ENCODE measurements around the gene SLC17A8. TPM values are rescaled to one million over a fixed set of nuclear protein-coding genes. Genes with fewer than 3 reads are reported as not detected.

The SLC17A8 gene
- polyA plus RNA-seq, 1 donor (not counting 4 experiments of a cell fraction or from before 2014, with no cell fraction given), result not detected

DNA sequence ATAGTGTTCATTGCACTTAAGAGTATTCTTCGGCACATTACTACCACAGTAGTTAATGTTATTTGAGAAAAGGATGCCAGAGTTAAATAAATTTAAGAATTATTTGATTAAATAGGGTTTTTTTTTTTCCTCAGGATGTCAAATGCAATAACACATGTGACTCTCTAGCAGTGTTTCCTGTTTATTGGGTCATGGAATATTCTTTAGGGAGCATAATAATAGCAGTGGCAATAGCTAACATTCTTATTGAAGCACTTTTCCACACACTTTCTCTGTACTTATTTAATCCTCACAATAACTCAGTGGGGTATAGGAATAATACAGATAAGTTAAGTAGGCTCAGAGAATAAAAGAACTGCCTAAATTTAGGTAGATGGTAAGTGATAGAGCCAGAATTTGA lies 45.6 kb upstream of the SLC17A8 start:
- TF ChIP-seq, protein P1, sequence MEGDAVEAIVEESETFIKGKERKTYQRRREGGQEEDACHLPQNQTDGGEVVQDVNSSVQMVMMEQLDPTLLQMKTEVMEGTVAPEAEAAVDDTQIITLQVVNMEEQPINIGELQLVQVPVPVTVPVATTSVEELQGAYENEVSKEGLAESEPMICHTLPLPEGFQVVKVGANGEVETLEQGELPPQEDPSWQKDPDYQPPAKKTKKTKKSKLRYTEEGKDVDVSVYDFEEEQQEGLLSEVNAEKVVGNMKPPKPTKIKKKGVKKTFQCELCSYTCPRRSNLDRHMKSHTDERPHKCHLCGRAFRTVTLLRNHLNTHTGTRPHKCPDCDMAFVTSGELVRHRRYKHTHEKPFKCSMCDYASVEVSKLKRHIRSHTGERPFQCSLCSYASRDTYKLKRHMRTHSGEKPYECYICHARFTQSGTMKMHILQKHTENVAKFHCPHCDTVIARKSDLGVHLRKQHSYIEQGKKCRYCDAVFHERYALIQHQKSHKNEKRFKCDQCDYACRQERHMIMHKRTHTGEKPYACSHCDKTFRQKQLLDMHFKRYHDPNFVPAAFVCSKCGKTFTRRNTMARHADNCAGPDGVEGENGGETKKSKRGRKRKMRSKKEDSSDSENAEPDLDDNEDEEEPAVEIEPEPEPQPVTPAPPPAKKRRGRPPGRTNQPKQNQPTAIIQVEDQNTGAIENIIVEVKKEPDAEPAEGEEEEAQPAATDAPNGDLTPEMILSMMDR (optimal IDR thresholded peaks at IDR 0.05 in 1 of 3, IDR thresholded peaks at IDR 0.05 in 1 of 3, conservative IDR thresholded peaks at IDR 0.05 in 1 of 3; ENCODE audit: extremely low read depth in 1 of 3, insufficient read depth in 2 of 3, low read length in 3 of 3), result no peak
- TF ChIP-seq EZH2 (IDR thresholded peaks at IDR 0.05; ENCODE audit: low read length), result no peak
- Histone ChIP-seq H3K4me2 (ENCODE audit: control insufficient read depth, extremely low read depth, insufficient read depth, low read depth, low read length) (no peak overlapping the region), H3K79me2 (ENCODE audit: control insufficient read depth, insufficient read depth, low read length) (no peaks in the 10 kb centered on the region), H3K9me1 (ENCODE audit: control insufficient read depth, extremely low read depth, insufficient read depth, low read length) (no peaks in the 10 kb centered on the region), H3K9ac (ENCODE audit: control insufficient read depth, extremely low read depth, insufficient read depth, low read length) (no peak overlapping the region), H3K4me1 (ENCODE audit: control insufficient read depth, extremely low read depth, insufficient read depth, low read length) (no peaks in the 10 kb centered on the region), H3K27ac (ENCODE audit: control insufficient read depth, insufficient read depth, low read length) (no peak overlapping the region), H3K36me3 (ENCODE audit: control insufficient read depth in 2 of 2, extremely low read depth in 1 of 2, insufficient read depth in 2 of 2, low read length in 2 of 2) (peaks cover 6 to 8% of the 10 kb centered on the region in 2 experiments), H3K9me3 (ENCODE audit: control insufficient read depth, low read depth, low read length) (no peaks in the 10 kb centered on the region), H3K27me3 (ENCODE audit: control insufficient read depth, extremely low read depth, insufficient read depth, low read length) (no peaks in the 10 kb centered on the region), H2AFZ (ENCODE audit: control insufficient read depth, low read length) (no peak overlapping the region), H3K4me3 (ENCODE audit: control insufficient read depth in 2 of 3, extremely low read depth in 1 of 3, insufficient read depth in 2 of 3, low read depth in 1 of 3, low read length in 3 of 3) (no peak overlapping the region), H4K20me1 (ENCODE audit: control insufficient read depth, extremely low read depth, insufficient read depth, low read length) (no peaks in the 10 kb centered on the region)
- dilution Hi-C loops (cut with MboI; ENCODE audit: extremely low pct_ligation_motif_present, low sequenced_read_pairs), result no loop called here
- DNase-seq (ENCODE audit: low read depth, low spot score) (no peak), FAIRE-seq (no peak)

- TF ChIP-seq EZH2 (IDR thresholded peaks at IDR 0.05; ENCODE audit: low read length), result no peak
- TF ChIP-seq, protein P1 (optimal IDR thresholded peaks at IDR 0.05 in 1 of 3, IDR thresholded peaks at IDR 0.05 in 1 of 3, conservative IDR thresholded peaks at IDR 0.05 in 1 of 3; ENCODE audit: extremely low read depth in 1 of 3, insufficient read depth in 2 of 3, low read length in 3 of 3), result no peak
- H3K4me2 ChIP-seq (ENCODE audit: control insufficient read depth, extremely low read depth, insufficient read depth, low read depth, low read length), result no peak overlapping the region
- H3K27ac ChIP-seq (ENCODE audit: control insufficient read depth, insufficient read depth, low read length), result no peak overlapping the region
- H3K9me3 ChIP-seq (ENCODE audit: control insufficient read depth, low read depth, low read length), result no peaks in the 10 kb centered on the region
- H3K36me3 ChIP-seq (ENCODE audit: control insufficient read depth in 2 of 2, extremely low read depth in 1 of 2, insufficient read depth in 2 of 2, low read length in 2 of 2), result peaks cover 6 to 12% of the 10 kb centered on the region in 2 experiments
- dilution Hi-C loops (cut with MboI; ENCODE audit: extremely low pct_ligation_motif_present, low sequenced_read_pairs), result no loop called here
- H3K4me1 ChIP-seq (ENCODE audit: control insufficient read depth, extremely low read depth, insufficient read depth, low read length), result no peaks in the 10 kb centered on the region
- H2AFZ ChIP-seq (ENCODE audit: control insufficient read depth, low read length), result no peak overlapping the region
- no peak for DNase-seq (ENCODE audit: low read depth, low spot score)
- no peaks in the 10 kb centered on the region for H3K79me2 ChIP-seq (ENCODE audit: control insufficient read depth, insufficient read depth, low read length)
- peak; percentile 32 for FAIRE-seq
- no peak overlapping the region for H3K9ac ChIP-seq (ENCODE audit: control insufficient read depth, extremely low read depth, insufficient read depth, low read length)
- H3K4me3 ChIP-seq (ENCODE audit: control insufficient read depth in 2 of 3, extremely low read depth in 1 of 3, insufficient read depth in 2 of 3, low read depth in 1 of 3, low read length in 3 of 3), result no peak overlapping the region
- no peaks in the 10 kb centered on the region for H3K9me1 ChIP-seq (ENCODE audit: control insufficient read depth, extremely low read depth, insufficient read depth, low read length)
- no peaks in the 10 kb centered on the region for H3K27me3 ChIP-seq (ENCODE audit: control insufficient read depth, extremely low read depth, insufficient read depth, low read length)
- H4K20me1 ChIP-seq (ENCODE audit: control insufficient read depth, extremely low read depth, insufficient read depth, low read length), result no peaks in the 10 kb centered on the region
These were observed 39.5 kb upstream of the SLC17A8 start for GRCh38 chr12:100317371-100317770.

Measured in keratinocyte (primary cell).